HuH-7 (cell line): ENCODE results near the gene HOXA10.

Experiments used
- DNase-seq: peaks from one replicate; pipeline ENCODE4 v3.0.0; 2011; ENCODE audit warnings: low spot score

HOXA10 gene

GRCh38 chr7:27165996-27166530 is 8.1 kb downstream of the HOXA10 start:
- no peak for DNase-seq

- DNase-seq: no peak
These were observed 8.8 kb downstream of the HOXA10 start, which contains the start of gene HOXA9 for GRCh38 chr7:27165089-27165995. Gene HOXA9 (minus strand): TSS chr7:27165537. CDS start chr7:27165457, 80 bp downstream.

DNA sequence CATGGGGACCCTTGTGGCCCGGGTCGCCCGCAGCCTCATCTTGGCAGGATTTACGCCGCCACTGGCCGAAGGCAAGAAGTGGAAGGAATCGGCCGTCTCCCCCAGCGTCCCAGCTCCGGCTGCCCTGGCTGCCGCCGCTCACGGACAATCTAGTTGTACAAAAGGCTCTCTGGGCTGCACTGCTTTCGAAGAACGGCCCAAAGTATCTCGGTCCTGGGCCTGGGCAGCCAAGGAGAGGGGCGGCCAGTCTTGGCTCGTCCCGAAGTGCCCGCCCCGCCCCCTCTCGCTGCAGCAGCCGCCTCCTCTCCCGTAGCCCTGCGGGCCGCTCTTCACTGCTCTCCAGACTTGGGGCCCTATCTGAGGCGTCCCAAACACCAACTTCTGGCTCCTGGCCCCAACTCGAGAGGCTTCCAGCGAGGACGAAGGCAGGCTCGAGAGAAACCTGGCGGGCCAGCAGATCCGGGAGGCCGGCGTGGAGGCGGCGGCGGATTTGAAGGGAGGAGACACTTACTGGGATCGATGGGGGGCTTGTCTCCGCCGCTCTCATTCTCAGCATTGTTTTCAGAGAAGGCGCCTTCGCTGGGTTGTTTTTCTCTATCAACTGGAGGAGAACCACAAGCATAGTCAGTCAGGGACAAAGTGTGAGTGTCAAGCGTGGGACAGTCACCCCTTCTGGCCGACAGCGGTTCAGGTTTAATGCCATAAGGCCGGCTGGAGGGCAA is 9.6 kb downstream of the HOXA10 start:
- DNase-seq: no peak

DNA sequence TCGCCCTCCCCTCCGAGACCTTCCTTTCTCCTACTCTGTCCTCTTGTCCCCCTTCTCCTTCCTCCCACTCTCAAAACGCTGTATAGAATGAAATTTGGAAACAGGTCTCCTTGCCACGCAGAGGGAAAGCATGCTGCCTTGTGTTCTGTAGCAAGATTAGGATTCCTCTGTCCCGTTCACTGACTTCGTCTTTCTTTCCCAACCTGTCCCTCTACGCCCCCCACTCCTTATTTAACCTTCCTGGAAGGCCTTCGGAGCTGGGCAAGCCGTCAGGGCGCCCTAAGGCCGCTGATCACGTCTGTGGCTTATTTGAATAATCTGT is 10.1 kb downstream of the HOXA10 start:
- no peak for DNase-seq

GRCh38 chr7:27163288-27164044 is 10.7 kb downstream of the HOXA10 start:
- DNase-seq: no peak

DNA sequence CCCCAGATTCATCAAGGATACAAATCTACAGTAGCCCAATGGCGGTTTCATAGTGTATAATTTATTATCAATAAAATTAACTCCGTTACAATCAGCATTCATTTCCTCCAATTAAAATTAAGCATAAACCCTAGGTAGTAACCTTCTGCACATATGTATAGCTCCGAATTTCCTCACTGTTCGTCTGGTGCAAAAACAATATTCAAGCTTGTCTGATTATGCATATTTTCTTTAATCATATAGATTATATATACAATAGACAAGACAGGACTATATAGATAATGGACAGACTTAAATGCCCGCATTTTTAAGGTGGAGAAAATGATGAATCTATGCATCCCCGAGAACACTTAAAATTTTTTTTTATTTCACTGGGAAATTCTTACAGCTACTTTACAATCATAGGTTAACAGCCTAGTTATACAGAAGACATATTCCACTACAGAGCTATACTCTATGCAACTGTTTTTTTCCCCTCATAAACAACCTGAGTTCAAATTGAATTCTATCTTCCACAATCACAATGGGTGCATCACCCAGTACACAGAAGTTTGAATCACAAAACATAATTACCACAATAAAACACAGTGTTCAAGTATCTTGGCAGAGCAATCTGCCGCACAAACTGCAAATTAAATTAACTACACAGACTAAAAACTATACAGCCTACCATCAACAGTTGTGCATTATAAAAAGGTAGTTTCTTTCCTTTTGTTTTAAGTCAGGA is 11.4 kb downstream of the HOXA10 start:
- no peak for DNase-seq

GRCh38 chr7:27161721-27162560 is 12.2 kb downstream of the HOXA10 start:
- no peak for DNase-seq

DNA sequence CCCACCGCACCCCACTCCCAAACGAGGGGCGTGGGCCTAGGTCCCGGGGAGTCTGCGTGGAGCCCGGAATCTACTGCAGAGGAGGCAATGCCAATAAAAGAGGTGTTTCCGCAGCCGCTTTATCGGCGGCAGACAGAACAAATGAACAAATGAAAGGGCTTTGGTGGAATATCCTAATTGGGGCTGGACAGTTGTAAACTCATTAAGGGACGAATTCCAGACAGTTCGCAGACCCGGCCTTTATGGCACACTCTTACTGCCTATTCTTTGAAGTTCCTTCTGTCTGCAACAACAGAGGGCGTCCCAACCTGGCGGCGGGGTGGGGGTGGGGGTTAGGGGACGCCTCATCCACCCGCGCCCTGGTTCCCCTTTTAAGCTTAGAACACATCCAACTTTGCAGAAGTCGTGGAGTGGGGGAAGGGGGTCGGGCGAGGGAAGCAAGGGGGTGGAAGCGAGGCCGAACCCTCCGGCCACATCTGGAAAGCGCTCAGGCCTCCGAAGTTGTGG is 12.9 kb downstream of the HOXA10 start:
- no peak for DNase-seq

GRCh38 chr7:27160546-27161213 is 13.4 kb downstream of the HOXA10 start:
- peak; percentile 92 for DNase-seq

- DNase-seq: no peak
These were observed 14.0 kb downstream of the HOXA10 start for GRCh38 chr7:27160145-27160545.

DNA sequence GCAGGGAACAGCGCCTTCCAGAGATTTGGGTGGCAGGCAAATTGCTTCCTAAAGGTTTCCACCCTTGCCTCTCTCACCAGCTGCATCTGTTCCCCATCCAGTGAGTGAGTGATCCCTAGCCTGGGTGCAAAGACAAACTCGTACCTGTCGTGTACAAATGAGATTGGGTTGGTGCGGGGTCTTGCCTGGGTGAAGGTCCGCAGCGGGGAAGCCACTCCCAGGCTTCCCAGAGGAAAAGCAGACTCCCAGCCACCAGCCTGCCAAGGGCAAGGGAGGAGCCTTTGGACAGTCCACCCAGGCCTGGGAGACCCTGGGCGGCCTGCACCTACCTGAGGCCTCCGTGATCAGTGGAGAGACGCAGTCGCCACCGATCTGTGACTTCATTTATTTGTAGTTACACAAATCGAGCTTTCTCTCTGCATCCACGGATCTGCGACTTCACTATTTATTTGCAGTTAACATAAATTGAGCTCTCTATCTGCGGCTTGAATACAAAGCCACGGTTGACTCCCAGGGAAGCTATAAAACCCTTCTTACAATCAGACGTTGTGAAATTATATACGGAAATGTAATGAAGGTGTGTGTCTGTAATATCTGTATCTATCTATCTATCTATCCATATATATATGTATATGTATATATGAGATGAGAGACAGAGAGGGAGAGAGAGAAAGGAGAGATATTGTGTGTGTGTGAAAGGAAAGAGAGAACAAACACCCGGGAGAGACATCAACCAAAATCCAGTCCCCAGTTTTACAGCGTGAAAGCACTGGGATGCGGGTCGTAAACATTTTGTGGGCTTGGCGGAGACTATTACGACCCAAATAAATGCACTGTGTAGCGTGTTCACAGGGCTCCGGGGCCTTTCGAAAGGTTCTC is 14.6 kb downstream of the HOXA10 start:
- no peak for DNase-seq

DNA sequence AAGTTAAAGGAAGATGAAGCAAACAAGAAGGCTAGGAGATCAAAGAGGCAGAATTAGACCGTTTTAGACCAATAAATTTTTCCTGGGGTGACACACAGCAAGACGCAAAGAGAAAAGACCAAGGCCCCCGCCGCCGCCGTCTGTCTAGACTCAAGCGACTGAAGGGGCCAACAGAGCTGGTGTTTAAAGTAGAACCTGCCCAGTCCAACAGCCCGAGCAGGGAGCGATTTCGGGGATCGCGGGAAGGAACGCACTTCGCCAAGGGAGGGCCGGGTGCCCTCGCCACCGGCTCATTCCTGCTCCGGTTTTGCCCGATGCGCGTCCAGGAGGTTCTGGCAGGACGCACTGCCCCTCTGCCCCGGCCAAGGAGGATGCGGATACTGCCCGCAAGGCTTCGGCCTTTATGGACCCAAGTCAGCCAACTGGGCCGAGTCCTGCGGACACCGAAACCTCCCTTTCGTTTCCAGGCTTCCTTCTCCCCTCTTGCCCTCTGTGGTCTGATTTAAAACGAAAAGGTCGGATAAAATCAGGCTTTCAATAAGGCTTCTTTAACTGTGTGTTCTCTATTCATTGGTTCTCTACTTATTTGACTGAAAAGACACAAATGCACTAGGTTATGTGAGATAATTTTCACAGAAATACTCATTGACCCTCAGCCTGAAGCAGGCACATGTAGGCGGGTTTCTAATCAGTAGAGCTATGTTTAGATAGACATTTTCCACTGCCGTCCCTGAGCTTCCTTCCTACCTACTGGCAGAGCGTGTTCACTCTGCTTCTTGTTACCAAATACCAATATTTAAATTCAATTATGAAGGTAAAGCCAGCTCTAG is 15.5 kb downstream of the HOXA10 start:
- no peak for DNase-seq

GRCh38 chr7:27157702-27158431 is 16.3 kb downstream of the HOXA10 start:
- DNase-seq: no peak

GRCh38 chr7:27156916-27157701 is 17.0 kb downstream of the HOXA10 start:
- DNase-seq: no peak

- peak; percentile 96 for DNase-seq
These were observed 17.6 kb downstream of the HOXA10 start, which contains the start of gene HOXA7 for GRCh38 chr7:27156508-27156898. Gene HOXA7 (minus strand): TSS chr7:27156675. CDS start chr7:27156545, 130 bp downstream.

DNA sequence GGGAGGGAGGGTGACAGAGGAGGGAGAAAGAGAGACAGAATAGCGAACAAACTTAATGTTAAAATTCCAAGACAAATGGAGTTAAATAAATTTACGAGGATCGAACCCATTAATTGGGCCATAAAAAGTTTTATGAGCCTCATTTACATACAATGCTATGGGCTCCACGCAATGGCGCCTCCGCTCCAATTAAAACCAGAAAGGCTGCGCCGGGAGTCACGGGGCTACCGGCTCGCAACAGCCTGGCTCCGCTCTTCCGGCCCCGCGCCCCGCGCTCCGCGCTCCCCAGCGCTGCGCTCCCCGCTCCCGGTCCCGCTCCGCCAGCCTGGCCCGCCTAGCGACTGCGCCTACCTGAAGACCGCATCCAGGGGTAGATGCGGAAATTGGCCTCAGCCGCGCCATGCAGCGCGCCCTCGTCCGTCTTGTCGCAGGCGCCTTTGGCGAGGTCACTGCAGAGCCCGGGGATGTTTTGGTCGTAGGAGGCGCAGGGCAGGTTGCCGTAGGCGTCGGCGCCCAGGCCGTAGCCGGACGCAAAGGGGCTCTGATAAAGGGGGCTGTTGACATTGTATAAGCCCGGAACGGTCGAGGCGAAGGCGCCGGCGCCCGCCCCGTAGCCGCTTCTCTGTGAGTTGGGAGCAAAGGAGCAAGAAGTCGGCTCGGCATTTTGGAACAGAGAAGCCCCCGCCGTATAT is 18.2 kb downstream of the HOXA10 start:
- DNase-seq: peak; percentile 77
